K562 (cell line): Measurements from ENCODE around the gene LRRC41. TPM values are rescaled to one million over a fixed set of nuclear protein-coding genes. Genes with fewer than 3 reads are reported as not detected.
A peak's percentile ranks its signal among the peaks of the same experiment; 100 is the strongest.

Experiments
- ATF4 ChIP-seq: fragments of 450-650 bp; formaldehyde crosslinking; IDR thresholded peaks from 2 replicates; pipeline ENCODE4 v1.4.0; 2022; ENCODE audit warnings: mild to moderate bottlenecking, moderate library complexity
- CREB3 ChIP-seq: fragments of 450-650 bp; conservative IDR thresholded peaks from 2 replicates; pipeline ENCODE4 v1.6.1; 2016; ENCODE audit warnings: missing genetic modification characterization, low read depth, mild to moderate bottlenecking, missing compliant biosample characterization, moderate library complexity
- HDAC8 ChIP-seq: fragments of 450-650 bp; IDR thresholded peaks from 2 replicates; pipeline ENCODE4 v1.6.1; 2016; ENCODE audit warnings: mild to moderate bottlenecking, missing genetic modification characterization, moderate library complexity, missing compliant biosample characterization
- KLF10 ChIP-seq: fragments of 250-450 bp; sonication (Bioruptor Pico); IDR thresholded peaks from 2 replicates; pipeline ENCODE4 v1.6.1; 2021; ENCODE audit warnings: matching md5 sums
- NFIC ChIP-seq: fragments of 450-650 bp; IDR thresholded peaks from 2 replicates; pipeline ENCODE4 v1.6.1; 2017; ENCODE audit warnings: mild to moderate bottlenecking, inconsistent platforms
- NONO ChIP-seq, 2 experiments: fragments of 200-400 bp in 1 of 2; fragments of 450-650 bp in 1 of 2; formaldehyde crosslinking in 1 of 2; IDR thresholded peaks; 2 replicates each; pipeline ENCODE4 v1.6.1; 2017; ENCODE audit warnings: low read depth in 2 of 2, mild to moderate bottlenecking in 2 of 2, moderate library complexity in 2 of 2, low read length in 1 of 2
- PML ChIP-seq: IDR thresholded peaks from 2 replicates; pipeline ENCODE4 v1.6.1; 2012; ENCODE audit warnings: low read length, inconsistent platforms
- POLR2H ChIP-seq: IDR thresholded peaks from 2 replicates; pipeline ENCODE4 v1.6.1; 2016; ENCODE audit warnings: missing genetic modification characterization, low read depth, mild to moderate bottlenecking, control low read depth, missing compliant biosample characterization, moderate library complexity
- RB1 ChIP-seq: fragments of 450-650 bp; IDR thresholded peaks from 2 replicates; pipeline ENCODE4 v1.6.1; 2017; ENCODE audit warnings: low read depth, mild to moderate bottlenecking
- SRSF9 ChIP-seq: fragments of 200-400 bp; formaldehyde crosslinking; IDR thresholded peaks from 2 replicates; pipeline ENCODE4 v1.6.1; 2017; ENCODE audit warnings: low read depth, low read length, borderline replicate concordance
- USF2 ChIP-seq: sonication (generic); formaldehyde crosslinking; IDR thresholded peaks from 2 replicates; pipeline ENCODE4 v1.5.0; 2020; ENCODE audit warnings: missing genetic modification reagents
- ZNF175 ChIP-seq: fragments of 200-800 bp; sonication (Bioruptor generic); IDR thresholded peaks from 2 replicates; pipeline ENCODE4 v1.6.1; 2016; ENCODE audit warnings: low read depth, mild to moderate bottlenecking, missing genetic modification characterization, missing compliant biosample characterization
- ZNF707 ChIP-seq: fragments of 250-450 bp; sonication (Bioruptor Pico); conservative IDR thresholded peaks from 2 replicates; pipeline ENCODE4 v1.8.0; 2022; ENCODE audit warnings: inconsistent platforms, mild to moderate bottlenecking, moderate library complexity
- polyA plus RNA-seq, 8 experiments: library from polyadenylated mRNA; depleted of rRNA in 4 of 8; stranded (reverse) in 5 of 8; unstranded in 3 of 8; fragments of >200 nt; fragmentation: Nextera tagmentation in 2 of 8; fragmentation: Illumina TruSeq in 1 of 8; extraction: Ambion mirVana in 2 of 8; extraction: Trizol in 1 of 8; gene quantifications; 2 replicates each; pipeline versions ENCODE4 v1.2.1 to v1.2.3, GENCODE V29; 2011 to 2014; ENCODE audit warnings: inconsistent platforms in 1 of 8, missing spikeins in 1 of 8
- total RNA-seq, 7 experiments: library from RNA; depleted of rRNA in 6 of 7; stranded (reverse); fragments of >200 nt in 6 of 7; fragmentation: Illumina TruSeq in 2 of 7; extraction: Trizol in 2 of 7; gene quantifications; 2 replicates each; pipeline versions ENCODE4 v1.2.1 to v1.2.3, GENCODE V29; 2011 to 2021; ENCODE audit warnings: low replicate concordance in 1 of 7
- TF ChIP-seq, protein P1 (sequence below): fragments of 450-650 bp; IDR thresholded peaks from 2 replicates; pipeline ENCODE4 v1.6.1; 2014; ENCODE audit warnings: low read depth, mild to moderate bottlenecking, moderate library complexity, borderline replicate concordance
- TF ChIP-seq, protein P2 (sequence below): sonication (generic); formaldehyde crosslinking; IDR thresholded peaks from 2 replicates; pipeline ENCODE4 v1.8.1; 2023; ENCODE audit warnings: mild to moderate bottlenecking, missing genetic modification reagents
- TF ChIP-seq, protein P3 (sequence below): fragments of 450-650 bp; formaldehyde crosslinking; IDR thresholded peaks from 2 replicates; pipeline ENCODE4 v1.4.0; 2022; ENCODE audit warnings: missing genetic modification characterization
- TF ChIP-seq, protein P4 (sequence below): sonication (generic); formaldehyde crosslinking; IDR thresholded peaks from 2 replicates; pipeline ENCODE4 v1.8.0; 2022; ENCODE audit warnings: missing genetic modification reagents, mild to moderate bottlenecking, borderline replicate concordance

LRRC41 gene
- total and polyA plus RNA-seq, 9 of the 15 experiments (the other 6 are each of a cell fraction or from before 2014, with no cell fraction given) = 10.5 to 64.7 (median 44.2) TPM

GRCh38 chr1:46340404-46341221 lies 37.2 kb upstream of the LRRC41 start, which contains the start of gene NSUN4 (continued):
- TF ChIP-seq, protein P1, sequence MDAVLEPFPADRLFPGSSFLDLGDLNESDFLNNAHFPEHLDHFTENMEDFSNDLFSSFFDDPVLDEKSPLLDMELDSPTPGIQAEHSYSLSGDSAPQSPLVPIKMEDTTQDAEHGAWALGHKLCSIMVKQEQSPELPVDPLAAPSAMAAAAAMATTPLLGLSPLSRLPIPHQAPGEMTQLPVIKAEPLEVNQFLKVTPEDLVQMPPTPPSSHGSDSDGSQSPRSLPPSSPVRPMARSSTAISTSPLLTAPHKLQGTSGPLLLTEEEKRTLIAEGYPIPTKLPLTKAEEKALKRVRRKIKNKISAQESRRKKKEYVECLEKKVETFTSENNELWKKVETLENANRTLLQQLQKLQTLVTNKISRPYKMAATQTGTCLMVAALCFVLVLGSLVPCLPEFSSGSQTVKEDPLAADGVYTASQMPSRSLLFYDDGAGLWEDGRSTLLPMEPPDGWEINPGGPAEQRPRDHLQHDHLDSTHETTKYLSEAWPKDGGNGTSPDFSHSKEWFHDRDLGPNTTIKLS = peak; percentile 90; the same call in 1 of the 2 replicates
- TF ChIP-seq POLR2H (peak; percentile 94), NFIC (peak; percentile 67), USF2 (CRISPR knock-in tag) (no peak), RB1 (peak; percentile 96), ATF4 (CRISPR knock-in tag) (peak; percentile 79), SRSF9 (no peak), NONO (IDR thresholded peaks at IDR 0.05; ENCODE audit: low read depth in 2 of 2, low read length in 1 of 2) (0 out of 4 replicates have a peak, but pooled peaks of 1 of the 2 experiments have one; percentile 58), KLF10 (CRISPR knock-in tag) (no peak), HDAC8 (peak; percentile 85; the same call in 1 of the 2 replicates), ZNF707 (no peak), ZNF175 (CRISPR knock-in tag) (no peak), CREB3 (0 out of 2 replicates have a peak, but pooled peaks have one; percentile 53), PML (peak; percentile 93)
- TF ChIP-seq, protein P2, sequence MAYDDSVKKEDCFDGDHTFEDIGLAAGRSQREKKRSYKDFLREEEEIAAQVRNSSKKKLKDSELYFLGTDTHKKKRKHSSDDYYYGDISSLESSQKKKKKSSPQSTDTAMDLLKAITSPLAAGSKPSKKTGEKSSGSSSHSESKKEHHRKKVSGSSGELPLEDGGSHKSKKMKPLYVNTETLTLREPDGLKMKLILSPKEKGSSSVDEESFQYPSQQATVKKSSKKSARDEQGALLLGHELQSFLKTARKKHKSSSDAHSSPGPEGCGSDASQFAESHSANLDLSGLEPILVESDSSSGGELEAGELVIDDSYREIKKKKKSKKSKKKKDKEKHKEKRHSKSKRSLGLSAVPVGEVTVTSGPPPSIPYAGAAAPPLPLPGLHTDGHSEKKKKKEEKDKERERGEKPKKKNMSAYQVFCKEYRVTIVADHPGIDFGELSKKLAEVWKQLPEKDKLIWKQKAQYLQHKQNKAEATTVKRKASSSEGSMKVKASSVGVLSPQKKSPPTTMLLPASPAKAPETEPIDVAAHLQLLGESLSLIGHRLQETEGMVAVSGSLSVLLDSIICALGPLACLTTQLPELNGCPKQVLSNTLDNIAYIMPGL (CRISPR knock-in tag) = peak; percentile 96; the same call in 1 of the 2 replicates
- TF ChIP-seq, protein P3, sequence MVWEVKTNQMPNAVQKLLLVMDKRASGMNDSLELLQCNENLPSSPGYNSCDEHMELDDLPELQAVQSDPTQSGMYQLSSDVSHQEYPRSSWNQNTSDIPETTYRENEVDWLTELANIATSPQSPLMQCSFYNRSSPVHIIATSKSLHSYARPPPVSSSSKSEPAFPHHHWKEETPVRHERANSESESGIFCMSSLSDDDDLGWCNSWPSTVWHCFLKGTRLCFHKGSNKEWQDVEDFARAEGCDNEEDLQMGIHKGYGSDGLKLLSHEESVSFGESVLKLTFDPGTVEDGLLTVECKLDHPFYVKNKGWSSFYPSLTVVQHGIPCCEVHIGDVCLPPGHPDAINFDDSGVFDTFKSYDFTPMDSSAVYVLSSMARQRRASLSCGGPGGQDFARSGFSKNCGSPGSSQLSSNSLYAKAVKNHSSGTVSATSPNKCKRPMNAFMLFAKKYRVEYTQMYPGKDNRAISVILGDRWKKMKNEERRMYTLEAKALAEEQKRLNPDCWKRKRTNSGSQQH = 0 out of 2 replicates have a peak, but pooled peaks have one; percentile 35
- TF ChIP-seq, protein P4, sequence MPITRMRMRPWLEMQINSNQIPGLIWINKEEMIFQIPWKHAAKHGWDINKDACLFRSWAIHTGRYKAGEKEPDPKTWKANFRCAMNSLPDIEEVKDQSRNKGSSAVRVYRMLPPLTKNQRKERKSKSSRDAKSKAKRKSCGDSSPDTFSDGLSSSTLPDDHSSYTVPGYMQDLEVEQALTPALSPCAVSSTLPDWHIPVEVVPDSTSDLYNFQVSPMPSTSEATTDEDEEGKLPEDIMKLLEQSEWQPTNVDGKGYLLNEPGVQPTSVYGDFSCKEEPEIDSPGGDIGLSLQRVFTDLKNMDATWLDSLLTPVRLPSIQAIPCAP (CRISPR knock-in tag) = peak; percentile 73; the same call in 1 of the 2 replicates
